GM19099 (cell line): ENCODE data around the gene CACFD1.

ENCODE experiments used
- POLR2A ChIP-seq: IDR thresholded peaks from 3 replicates; pipeline ENCODE4 v1.6.1; 2011; ENCODE audit warnings: low read depth; ENCODE audit not compliant: insufficient read length; ENCODE audit errors: extremely low read depth

CACFD1 gene

GRCh38 chr9:133506653-133507038 lies 46.9 kb downstream of the CACFD1 start:
- no peak for TF ChIP-seq POLR2A

GRCh38 chr9:133507246-133507965 lies 47.6 kb downstream of the CACFD1 start:
- no peak for TF ChIP-seq POLR2A

GRCh38 chr9:133508046-133508445 lies 48.3 kb downstream of the CACFD1 start:
- no peak for TF ChIP-seq POLR2A

- TF ChIP-seq POLR2A = no peak
These were observed 49.7 kb downstream of the CACFD1 start for GRCh38 chr9:133509179-133510083.

- no peak for TF ChIP-seq POLR2A
These were observed 51.2 kb downstream of the CACFD1 start for GRCh38 chr9:133510926-133511505.

GRCh38 chr9:133511607-133512006 lies 51.8 kb downstream of the CACFD1 start:
- TF ChIP-seq POLR2A = no peak

- no peak for TF ChIP-seq POLR2A
These were observed 52.8 kb downstream of the CACFD1 start for GRCh38 chr9:133512253-133513213.

- no peak for TF ChIP-seq POLR2A
These were observed 53.7 kb downstream of the CACFD1 start for GRCh38 chr9:133513214-133514100.

- TF ChIP-seq POLR2A = no peak
These were observed 54.9 kb downstream of the CACFD1 start for GRCh38 chr9:133514460-133515239.

GRCh38 chr9:133515240-133515610 lies 55.4 kb downstream of the CACFD1 start:
- no peak for TF ChIP-seq POLR2A

- TF ChIP-seq POLR2A = no peak
These were observed 56.0 kb downstream of the CACFD1 start for GRCh38 chr9:133515615-133516255.

- no peak for TF ChIP-seq POLR2A
These were observed 56.6 kb downstream of the CACFD1 start for GRCh38 chr9:133516256-133516960.

GRCh38 chr9:133516961-133517350 lies 57.2 kb downstream of the CACFD1 start:
- TF ChIP-seq POLR2A = no peak
